A549 (cell line): ENCODE data around the gene ZFYVE19.

ENCODE experiments used
- CTCF ChIP-seq: fragments of >200 bp; sonication (Bioruptor Twin); formaldehyde crosslinking; IDR thresholded peaks from 3 replicates; pipeline ENCODE4 v1.5.1; 2016
- EP300 ChIP-seq, 2 experiments: fragments of >200 bp; sonication (Bioruptor Twin); formaldehyde crosslinking; IDR thresholded peaks; 2 replicates in 1 of 2; 3 replicates in 1 of 2; pipeline ENCODE4 v1.6.1; 2016 to 2017
- ESRRA ChIP-seq: fragments of 150-350 bp; IDR thresholded peaks from 2 replicates; pipeline ENCODE4 v1.6.1; 2014; ENCODE audit warnings: mild to moderate bottlenecking, low read length, borderline replicate concordance
- NR3C1 ChIP-seq: fragments of >200 bp; sonication (Bioruptor Twin); formaldehyde crosslinking; IDR thresholded peaks from 3 replicates; pipeline ENCODE4 v1.6.1; 2017
- REST ChIP-seq: fragments of 200-600 bp; sonication (generic); IDR thresholded peaks from 2 replicates; pipeline ENCODE4 v1.6.1; 2016; ENCODE audit warnings: antibody characterized with exemption, mild to moderate bottlenecking, moderate library complexity
- RNF2 ChIP-seq: fragments of 200-600 bp; sonication (generic); IDR thresholded peaks from 2 replicates; pipeline ENCODE4 v1.6.1; 2016; ENCODE audit warnings: low read depth, mild to moderate bottlenecking, antibody characterized with exemption, moderate library complexity, borderline replicate concordance
- ZC3H11A ChIP-seq: fragments of 450-650 bp; IDR thresholded peaks from 2 replicates; pipeline ENCODE4 v1.6.1; 2014; ENCODE audit warnings: antibody characterized with exemption, mild to moderate bottlenecking

- no peak for TF ChIP-seq REST
- TF ChIP-seq ESRRA = no peak
- TF ChIP-seq RNF2 = no peak
- TF ChIP-seq CTCF = no peak
- no peak for TF ChIP-seq NR3C1
- TF ChIP-seq EP300 (IDR thresholded peaks at IDR 0.05) = no peak
- no peak for TF ChIP-seq ZC3H11A
These were observed 39.9 kb downstream of the ZFYVE19 start for GRCh38 chr15:40846841-40847222.
